Liver (tissue), 9 donors: Measurements from ENCODE around the gene MRPS24. TPM values are rescaled to one million over a fixed set of nuclear protein-coding genes. Genes with fewer than 3 reads are reported as not detected.

Experiments used
- DNase-seq: peaks from one replicate; pipeline ENCODE4 v3.0.0-alpha.2; 2017; ENCODE audit warnings: low spot score
- H3K27ac ChIP-seq, 2 donors: one replicate each; pipeline ENCODE4 v1.7.0; 2013; ENCODE audit warnings: inconsistent platforms in 2 of 2, low read length in 2 of 2, control low read depth in 1 of 2, low read depth in 1 of 2, mild to moderate bottlenecking in 1 of 2
- H3K27me3 ChIP-seq, 4 donors: one replicate each; pipeline versions ENCODE4 v1.6.1 to v1.7.0; 2013; ENCODE audit warnings: low read length in 3 of 4, inconsistent platforms in 1 of 4, mild to moderate bottlenecking in 1 of 4, moderate library complexity in 1 of 4; ENCODE audit not compliant: control insufficient read depth in 4 of 4, insufficient read depth in 4 of 4
- H3K36me3 ChIP-seq, 4 donors: one replicate each; pipeline versions ENCODE4 v1.6.1 to v1.7.0; 2013; ENCODE audit warnings: low read length in 3 of 4, mild to moderate bottlenecking in 3 of 4, low read depth in 1 of 4, moderate library complexity in 1 of 4; ENCODE audit not compliant: control insufficient read depth in 4 of 4, insufficient read depth in 3 of 4
- H3K4me1 ChIP-seq, 4 donors: one replicate each; pipeline versions ENCODE4 v1.6.1 to v1.7.0; 2013; ENCODE audit warnings: low read length in 3 of 4, mild to moderate bottlenecking in 3 of 4, moderate library complexity in 1 of 4; ENCODE audit not compliant: control insufficient read depth in 4 of 4, insufficient read depth in 4 of 4
- H3K4me3 ChIP-seq, 3 donors: one replicate each; pipeline versions ENCODE4 v1.6.1 to v1.7.0; 2013; ENCODE audit warnings: low read length in 3 of 3, control low read depth in 1 of 3, low read depth in 1 of 3, mild to moderate bottlenecking in 1 of 3
- H3K9ac ChIP-seq, 2 donors: one replicate each; pipeline ENCODE4 v1.7.0; 2013; ENCODE audit warnings: low read length in 2 of 2, mild to moderate bottlenecking in 2 of 2, moderate library complexity in 2 of 2, control low read depth in 1 of 2, low read depth in 1 of 2
- H3K9me3 ChIP-seq, 4 donors: one replicate each; pipeline versions ENCODE4 v1.6.1 to v1.7.0; 2013; ENCODE audit warnings: low read length in 3 of 4; ENCODE audit not compliant: control insufficient read depth in 4 of 4
- ATF3 ChIP-seq: IDR thresholded peaks from 2 replicates; pipeline ENCODE4 v1.6.1; 2016; ENCODE audit warnings: antibody characterized with exemption
- FOXA1 ChIP-seq: IDR thresholded peaks from 2 replicates; pipeline ENCODE4 v1.6.1; 2016; ENCODE audit warnings: antibody characterized with exemption
- FOXA2 ChIP-seq: IDR thresholded peaks from 2 replicates; pipeline ENCODE4 v1.6.1; 2016; ENCODE audit warnings: antibody characterized with exemption
- GABPA ChIP-seq, 2 donors: IDR thresholded peaks in 1 of 2; conservative IDR thresholded peaks in 1 of 2; 2 replicates each; pipeline ENCODE4 v1.6.1; 2016; ENCODE audit warnings: antibody characterized with exemption in 2 of 2, mild to moderate bottlenecking in 1 of 2, moderate library complexity in 1 of 2
- HNF4A ChIP-seq, 2 donors: conservative IDR thresholded peaks; 2 replicates each; pipeline ENCODE4 v1.6.1; 2016; ENCODE audit warnings: antibody characterized with exemption in 2 of 2, mild to moderate bottlenecking in 2 of 2
- JUND ChIP-seq, 2 donors: IDR thresholded peaks; 2 replicates each; pipeline ENCODE4 v1.6.1; 2016; ENCODE audit warnings: antibody characterized with exemption in 2 of 2
- NR2F2 ChIP-seq: IDR thresholded peaks from 2 replicates; pipeline ENCODE4 v1.6.1; 2016; ENCODE audit warnings: antibody characterized with exemption
- RAD21 ChIP-seq, 2 donors: IDR thresholded peaks; 2 replicates each; pipeline ENCODE4 v1.6.1; 2016; ENCODE audit warnings: antibody characterized with exemption in 2 of 2, mild to moderate bottlenecking in 2 of 2
- REST ChIP-seq: IDR thresholded peaks from 2 replicates; pipeline ENCODE4 v1.6.1; 2016; ENCODE audit warnings: antibody characterized with exemption, mild to moderate bottlenecking
- RXRA ChIP-seq, 2 donors: IDR thresholded peaks; 2 replicates each; pipeline ENCODE4 v1.6.1; 2017 to 2018; ENCODE audit warnings: antibody characterized with exemption in 2 of 2, mild to moderate bottlenecking in 1 of 2
- SP1 ChIP-seq: IDR thresholded peaks from 2 replicates; pipeline ENCODE4 v1.6.1; 2018; ENCODE audit warnings: antibody characterized with exemption, mild to moderate bottlenecking
- TAF1 ChIP-seq: conservative IDR thresholded peaks from 2 replicates; pipeline ENCODE4 v1.6.1; 2016; ENCODE audit warnings: antibody characterized with exemption, mild to moderate bottlenecking
- WGBS: extraction: QIAGEN DNeasy Blood & Tissue Kit; methylation state at CpG from one replicate; pipeline ENCODE4 v1.1.7; 2013; 5-methylcytosine and 5-hydroxymethylcytosine counted together
- polyA plus RNA-seq, 2 donors: library from polyadenylated mRNA; stranded (reverse) in 1 of 2; unstranded in 1 of 2; fragments of 200-250 nt in 1 of 2; fragments of >200 nt in 1 of 2; fragmentation: Nextera tagmentation in 1 of 2; extraction: Ambion mirVana in 1 of 2; gene quantifications; one replicate each; pipeline versions ENCODE4 v1.2.1 to v1.2.3, GENCODE V29; 2013 to 2015
- total RNA-seq, 2 donors: library from RNA; depleted of rRNA; stranded (reverse); fragments of >200 nt; gene quantifications; one replicate each; pipeline ENCODE4 v1.2.3, GENCODE V29; 2014
- TF ChIP-seq, protein P1 (sequence below): fragments of 150-350 bp; IDR thresholded peaks from 2 replicates; pipeline ENCODE4 v1.5.1; 2017; ENCODE audit warnings: improper control_type of control experiment, low read depth, low read length; ENCODE audit not compliant: missing input control
- TF ChIP-seq, protein P2 (sequence below): IDR thresholded peaks from 2 replicates; pipeline ENCODE4 v1.6.1; 2016; ENCODE audit warnings: antibody characterized with exemption
- TF ChIP-seq, protein P3 (sequence below): IDR thresholded peaks from 2 replicates; pipeline ENCODE4 v1.6.1; 2016; ENCODE audit warnings: antibody characterized with exemption
- donor health status: healthy.
- donor health status: healthy.
- donor health status: healthy.
- donor health status: healthy.
- donor health status: healthy.

MRPS24 gene
- total and polyA plus RNA-seq, 4 donors: 38.7 to 177 (median 82.3) TPM

- no peak for TF ChIP-seq GABPA (IDR thresholded peaks at IDR 0.05 in 1 of 2, conservative IDR thresholded peaks at IDR 0.05 in 1 of 2)
- no peak for TF ChIP-seq ATF3
- no peak for TF ChIP-seq RXRA (IDR thresholded peaks at IDR 0.05)
- TF ChIP-seq REST: no peak
- TF ChIP-seq NR2F2: no peak
- TF ChIP-seq SP1: no peak
- TF ChIP-seq, protein P1, sequence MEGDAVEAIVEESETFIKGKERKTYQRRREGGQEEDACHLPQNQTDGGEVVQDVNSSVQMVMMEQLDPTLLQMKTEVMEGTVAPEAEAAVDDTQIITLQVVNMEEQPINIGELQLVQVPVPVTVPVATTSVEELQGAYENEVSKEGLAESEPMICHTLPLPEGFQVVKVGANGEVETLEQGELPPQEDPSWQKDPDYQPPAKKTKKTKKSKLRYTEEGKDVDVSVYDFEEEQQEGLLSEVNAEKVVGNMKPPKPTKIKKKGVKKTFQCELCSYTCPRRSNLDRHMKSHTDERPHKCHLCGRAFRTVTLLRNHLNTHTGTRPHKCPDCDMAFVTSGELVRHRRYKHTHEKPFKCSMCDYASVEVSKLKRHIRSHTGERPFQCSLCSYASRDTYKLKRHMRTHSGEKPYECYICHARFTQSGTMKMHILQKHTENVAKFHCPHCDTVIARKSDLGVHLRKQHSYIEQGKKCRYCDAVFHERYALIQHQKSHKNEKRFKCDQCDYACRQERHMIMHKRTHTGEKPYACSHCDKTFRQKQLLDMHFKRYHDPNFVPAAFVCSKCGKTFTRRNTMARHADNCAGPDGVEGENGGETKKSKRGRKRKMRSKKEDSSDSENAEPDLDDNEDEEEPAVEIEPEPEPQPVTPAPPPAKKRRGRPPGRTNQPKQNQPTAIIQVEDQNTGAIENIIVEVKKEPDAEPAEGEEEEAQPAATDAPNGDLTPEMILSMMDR: no peak
- no peak for TF ChIP-seq JUND (IDR thresholded peaks at IDR 0.05)
- TF ChIP-seq HNF4A (conservative IDR thresholded peaks at IDR 0.05): no peak
- TF ChIP-seq, protein P2, sequence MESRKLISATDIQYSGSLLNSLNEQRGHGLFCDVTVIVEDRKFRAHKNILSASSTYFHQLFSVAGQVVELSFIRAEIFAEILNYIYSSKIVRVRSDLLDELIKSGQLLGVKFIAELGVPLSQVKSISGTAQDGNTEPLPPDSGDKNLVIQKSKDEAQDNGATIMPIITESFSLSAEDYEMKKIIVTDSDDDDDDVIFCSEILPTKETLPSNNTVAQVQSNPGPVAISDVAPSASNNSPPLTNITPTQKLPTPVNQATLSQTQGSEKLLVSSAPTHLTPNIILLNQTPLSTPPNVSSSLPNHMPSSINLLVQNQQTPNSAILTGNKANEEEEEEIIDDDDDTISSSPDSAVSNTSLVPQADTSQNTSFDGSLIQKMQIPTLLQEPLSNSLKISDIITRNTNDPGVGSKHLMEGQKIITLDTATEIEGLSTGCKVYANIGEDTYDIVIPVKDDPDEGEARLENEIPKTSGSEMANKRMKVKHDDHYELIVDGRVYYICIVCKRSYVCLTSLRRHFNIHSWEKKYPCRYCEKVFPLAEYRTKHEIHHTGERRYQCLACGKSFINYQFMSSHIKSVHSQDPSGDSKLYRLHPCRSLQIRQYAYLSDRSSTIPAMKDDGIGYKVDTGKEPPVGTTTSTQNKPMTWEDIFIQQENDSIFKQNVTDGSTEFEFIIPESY: no peak
- TF ChIP-seq FOXA1: no peak
- no peak for TF ChIP-seq RAD21 (IDR thresholded peaks at IDR 0.05)
- Histone ChIP-seq H3K4me3 (no peak overlapping the region), H3K36me3 (peaks cover 2 to 18% (median 6%) of the 10 kb centered on the region in 4 donors), H3K9ac (no peak overlapping the region), H3K9me3 (no peaks in the 10 kb centered on the region), H3K27ac (no peak overlapping the region), H3K27me3 (no peaks in the 10 kb centered on the region), H3K4me1 (no peaks in the 10 kb centered on the region)
- 85% methylated on average over 7 of the region's 7 CpGs for WGBS
- DNase-seq: no peak
Measured at GRCh38 chr7:43888993-43889945, 20.0 kb upstream of the MRPS24 start.

DNA sequence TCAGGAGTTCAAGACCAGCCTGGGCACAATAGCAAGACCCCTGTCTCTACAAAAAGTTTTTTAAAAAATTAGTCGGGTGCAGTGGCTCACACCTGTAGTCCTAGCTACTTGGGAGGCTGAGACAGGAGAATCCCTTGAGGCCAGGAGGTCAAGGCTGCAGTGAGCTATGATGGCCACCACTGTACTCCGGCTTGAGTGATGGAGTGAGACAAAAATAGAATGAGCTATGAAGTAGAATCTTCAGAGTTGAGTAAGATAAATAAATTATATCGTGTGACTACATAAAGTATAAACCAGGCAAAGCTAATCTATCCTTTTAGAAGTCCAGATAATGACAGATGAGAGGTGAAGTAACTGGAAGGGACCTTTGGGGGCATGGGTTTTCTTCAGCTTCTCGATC is 15.3 kb upstream of the MRPS24 start:
- WGBS: 96% methylated on average over 4 of the region's 4 CpGs
- peaks cover 0 to 3% (median 1%) of the 10 kb centered on the region in 4 donors for H3K4me1 ChIP-seq
- no peak overlapping the region for H3K27ac ChIP-seq
- H3K9me3 ChIP-seq: no peaks in the 10 kb centered on the region
- no peak overlapping the region for H3K4me3 ChIP-seq
- peaks cover 2 to 34% (median 21%) of the 10 kb centered on the region in 4 donors for H3K36me3 ChIP-seq
- no peaks in the 10 kb centered on the region for H3K27me3 ChIP-seq
- no peak overlapping the region for H3K9ac ChIP-seq
- DNase-seq: no peak
- TF ChIP-seq TAF1 (no peak), REST (no peak), SP1 (no peak), FOXA2 (no peak), NR2F2 (no peak), JUND (IDR thresholded peaks at IDR 0.05) (no peak), ATF3 (no peak), RXRA (IDR thresholded peaks at IDR 0.05) (no peak), HNF4A (conservative IDR thresholded peaks at IDR 0.05) (no peak), RAD21 (IDR thresholded peaks at IDR 0.05) (no peak)
- TF ChIP-seq, protein P2: no peak
- TF ChIP-seq, protein P3, sequence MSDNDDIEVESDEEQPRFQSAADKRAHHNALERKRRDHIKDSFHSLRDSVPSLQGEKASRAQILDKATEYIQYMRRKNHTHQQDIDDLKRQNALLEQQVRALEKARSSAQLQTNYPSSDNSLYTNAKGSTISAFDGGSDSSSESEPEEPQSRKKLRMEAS: no peak
